HG03520 (cell line): ENCODE results near the gene ACAA1.
A peak's percentile ranks its signal among the peaks of the same experiment; 100 is the strongest.
"Not testable (repeated sequence)": the region's sequence is repeated elsewhere in the genome, so short reads cannot be mapped to it uniquely, and the experiment has no call there.

ENCODE experiments used
- ATAC-seq: cut with Tn5 transposase; IDR thresholded peaks from one replicate; pipeline ENCODE4 v1.9.1; 2021; ENCODE audit warnings: mild to moderate bottlenecking, moderate library complexity; ENCODE audit not compliant: unreplicated experiment

Gene ACAA1, protein sequence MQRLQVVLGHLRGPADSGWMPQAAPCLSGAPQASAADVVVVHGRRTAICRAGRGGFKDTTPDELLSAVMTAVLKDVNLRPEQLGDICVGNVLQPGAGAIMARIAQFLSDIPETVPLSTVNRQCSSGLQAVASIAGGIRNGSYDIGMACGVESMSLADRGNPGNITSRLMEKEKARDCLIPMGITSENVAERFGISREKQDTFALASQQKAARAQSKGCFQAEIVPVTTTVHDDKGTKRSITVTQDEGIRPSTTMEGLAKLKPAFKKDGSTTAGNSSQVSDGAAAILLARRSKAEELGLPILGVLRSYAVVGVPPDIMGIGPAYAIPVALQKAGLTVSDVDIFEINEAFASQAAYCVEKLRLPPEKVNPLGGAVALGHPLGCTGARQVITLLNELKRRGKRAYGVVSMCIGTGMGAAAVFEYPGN

DNA sequence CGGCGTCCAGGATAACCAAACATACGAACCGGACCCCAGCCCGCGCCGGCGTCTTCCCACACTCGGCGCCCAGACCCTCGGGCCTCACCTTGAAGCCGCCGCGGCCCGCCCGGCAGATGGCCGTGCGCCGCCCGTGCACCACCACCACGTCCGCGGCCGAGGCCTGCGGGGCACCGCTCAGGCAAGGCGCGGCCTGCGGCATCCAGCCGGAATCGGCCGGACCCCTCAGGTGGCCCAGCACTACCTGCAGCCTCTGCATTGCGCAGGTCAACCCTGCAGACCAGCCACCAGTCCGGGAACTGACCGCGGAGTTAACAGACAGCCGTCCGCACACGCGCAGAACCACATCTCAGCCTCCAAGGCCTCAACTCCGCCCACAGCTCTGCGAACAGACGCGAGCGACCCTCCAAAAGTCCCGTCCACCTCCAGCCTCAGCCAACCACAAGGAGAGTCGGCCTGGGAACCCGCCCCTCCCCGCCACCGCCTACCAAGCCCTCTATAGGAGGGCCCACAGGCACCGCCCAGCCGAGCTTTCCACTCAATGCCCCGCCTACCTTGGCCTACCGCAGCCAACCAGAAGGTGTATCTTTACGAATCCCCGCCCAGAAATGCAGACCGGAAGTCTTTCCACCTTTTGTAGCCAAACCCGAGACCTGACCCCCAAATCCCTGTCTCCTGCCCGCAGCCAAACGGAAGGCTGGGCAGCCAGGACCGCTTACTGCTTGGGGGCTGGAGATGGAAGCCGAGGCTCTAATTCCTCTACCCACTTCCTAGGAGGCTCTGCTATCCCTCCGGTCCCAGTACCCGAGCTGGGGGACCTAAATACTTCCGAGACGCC, at the start of gene ACAA1:
ACAA1 (minus strand) TSS at position 351 of the 838 bp plus-strand sequence; CDS start at position 259, 92 bp downstream.
- ATAC-seq = peak; percentile 88

DNA sequence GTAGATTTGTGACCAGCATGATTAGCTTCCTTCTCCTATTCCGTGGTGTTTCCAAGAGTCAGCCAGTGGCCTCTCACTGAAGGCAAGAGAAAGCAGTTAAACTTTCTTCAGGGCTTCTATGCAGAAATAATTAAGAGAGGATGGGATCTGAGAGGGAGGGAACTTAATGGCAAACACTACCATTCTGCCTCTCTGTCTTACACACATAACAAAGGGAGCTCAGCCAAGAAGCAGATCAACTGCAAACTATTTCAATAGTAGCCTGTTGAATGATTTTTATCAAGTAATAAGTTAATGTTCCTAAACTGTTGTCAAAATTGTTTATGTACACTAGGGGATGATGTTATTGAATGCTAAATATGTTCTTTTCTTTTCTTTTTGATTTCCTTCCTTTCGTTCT, 40.3 kb upstream of the ACAA1 start:
- ATAC-seq = no peak

DNA sequence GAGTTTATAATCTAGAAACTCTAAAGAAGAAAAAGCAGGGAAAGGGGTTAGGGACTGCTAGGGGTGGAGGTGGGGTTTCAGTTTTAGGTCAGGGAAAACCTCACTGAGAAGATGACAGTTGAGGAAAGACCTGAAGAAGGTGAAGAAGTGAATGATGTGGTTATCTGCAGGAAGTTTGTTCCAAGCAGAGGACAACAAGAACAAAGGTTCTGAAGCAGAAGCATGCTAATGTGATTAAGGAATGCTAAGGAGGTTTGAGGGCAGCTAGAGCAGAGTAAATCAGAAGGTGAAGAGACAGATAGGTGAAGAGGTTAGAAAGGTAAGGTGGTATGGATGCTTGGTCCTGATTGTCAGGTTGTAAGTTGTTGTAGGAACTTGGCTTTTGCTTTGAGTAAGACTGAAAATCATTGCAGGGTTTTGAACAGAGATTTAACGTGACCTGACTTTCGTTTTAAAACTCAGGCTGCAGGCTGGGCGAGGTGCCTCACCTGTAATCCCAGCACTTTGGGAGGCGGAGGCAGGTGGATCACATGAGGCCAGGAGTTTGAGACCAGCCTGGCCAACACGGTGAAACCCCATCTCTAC, 37.0 kb upstream of the ACAA1 start:
- ATAC-seq = peak; percentile 57

DNA sequence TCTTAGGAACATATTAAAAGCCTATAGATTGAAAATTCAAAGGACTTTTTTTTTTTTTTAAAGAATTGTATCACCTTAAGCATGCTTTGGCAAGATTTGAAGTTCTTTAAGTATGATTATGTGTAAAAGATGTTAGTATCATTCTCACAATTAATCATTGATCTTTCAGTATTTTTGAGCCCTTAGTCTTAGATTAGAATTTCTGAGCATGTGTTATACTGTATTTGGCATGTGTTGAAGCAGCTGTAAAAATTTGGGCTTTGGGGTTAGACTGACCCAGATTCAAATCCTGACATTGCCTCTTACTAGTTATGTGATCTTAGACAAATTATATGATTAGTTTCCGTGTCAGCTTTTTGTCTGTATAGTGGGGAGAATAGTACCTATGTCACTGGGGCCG, 34.7 kb upstream of the ACAA1 start:
- no peak for ATAC-seq

DNA sequence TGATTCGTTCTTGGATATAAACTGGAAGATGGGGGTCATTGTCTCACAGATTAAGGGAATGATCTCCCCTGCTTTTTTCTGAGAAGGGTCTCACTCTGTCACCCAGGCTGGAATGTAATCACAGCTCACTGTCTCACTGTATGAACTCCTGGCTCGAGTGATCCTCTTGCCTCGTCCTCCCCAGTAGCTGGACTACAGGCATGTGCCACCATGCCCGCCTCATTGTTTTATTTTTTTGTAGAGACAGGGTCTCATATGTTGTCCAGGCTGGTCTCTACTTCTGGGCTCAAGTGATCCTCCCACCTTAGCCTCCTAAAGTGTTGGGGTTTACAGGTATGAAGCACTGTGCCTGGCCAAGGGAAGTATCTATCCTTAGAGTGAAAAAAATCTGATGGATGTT, 33.8 kb upstream of the ACAA1 start:
- ATAC-seq = no peak

DNA sequence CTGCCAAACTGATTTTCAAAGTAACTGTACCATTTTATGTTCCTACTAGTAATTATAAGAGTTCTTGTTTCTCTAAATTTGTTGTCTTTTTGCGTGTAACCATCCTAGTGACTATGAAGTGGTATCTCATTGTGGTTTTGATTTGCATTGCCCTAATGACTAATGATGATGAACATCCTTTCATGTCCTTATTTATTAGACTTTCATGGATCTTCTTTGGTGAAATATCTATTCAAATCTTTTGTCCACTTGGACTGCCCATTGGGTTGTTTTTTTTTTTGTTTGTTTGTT, 32.0 kb upstream of the ACAA1 start:
- no peak for ATAC-seq

DNA sequence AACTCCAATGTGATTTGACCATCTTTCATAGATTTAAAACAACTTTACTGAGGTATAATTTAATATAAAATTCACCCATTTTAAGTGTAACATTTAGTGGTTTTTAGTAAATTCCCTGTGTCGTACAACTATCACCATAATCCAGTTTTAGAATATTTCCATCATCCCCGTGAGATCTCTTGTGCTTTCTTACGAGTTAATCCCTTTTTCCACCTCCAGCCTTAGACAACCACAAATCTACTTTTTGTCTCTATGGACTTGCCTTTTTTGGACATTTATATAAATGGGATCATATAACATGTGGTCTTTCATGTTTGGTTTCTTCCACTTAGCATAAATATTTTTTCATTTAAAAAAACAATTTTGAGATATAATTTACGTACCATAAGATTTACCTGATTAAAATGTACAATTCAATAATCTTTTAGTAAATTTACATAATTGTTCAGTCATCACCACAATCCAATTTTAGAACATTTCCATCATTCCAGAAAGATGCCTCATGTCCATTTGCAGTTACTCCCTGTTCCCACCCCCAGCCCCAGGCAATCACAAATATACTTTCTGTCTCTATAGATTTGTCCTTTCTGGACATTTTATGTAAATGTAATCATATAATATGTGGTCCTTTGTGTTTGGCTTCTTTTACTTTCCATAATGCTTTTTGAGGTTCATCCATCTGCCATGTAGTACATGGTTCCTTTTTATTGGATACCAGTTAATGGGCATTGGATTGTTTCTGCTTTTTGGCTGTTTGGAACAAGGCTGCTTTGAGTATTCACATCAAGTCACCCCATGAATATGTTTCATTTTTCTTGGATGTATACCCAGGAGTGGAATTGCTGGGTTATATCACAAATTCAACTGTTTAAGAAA, 31.5 kb upstream of the ACAA1 start:
- no peak for ATAC-seq

DNA sequence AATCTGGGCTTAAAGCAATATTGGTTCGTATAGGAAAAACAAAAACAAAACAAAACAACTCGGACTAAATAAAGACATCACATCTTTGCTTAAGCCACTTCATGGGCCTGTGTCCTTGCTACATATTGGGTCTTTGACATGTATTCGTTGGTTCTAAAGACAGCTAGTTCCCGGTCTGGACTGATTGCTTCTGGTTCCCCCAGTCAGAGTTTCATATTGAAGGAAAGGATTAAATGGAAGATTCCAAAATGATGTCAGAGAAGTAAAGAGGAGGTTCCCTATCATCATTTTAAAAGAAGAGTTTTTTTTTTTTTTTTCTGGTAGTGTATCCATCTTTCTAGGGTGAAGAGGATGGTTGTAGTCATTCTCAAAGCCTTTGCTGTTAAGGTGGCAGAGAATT, 30.7 kb upstream of the ACAA1 start:
- ATAC-seq = no peak

DNA sequence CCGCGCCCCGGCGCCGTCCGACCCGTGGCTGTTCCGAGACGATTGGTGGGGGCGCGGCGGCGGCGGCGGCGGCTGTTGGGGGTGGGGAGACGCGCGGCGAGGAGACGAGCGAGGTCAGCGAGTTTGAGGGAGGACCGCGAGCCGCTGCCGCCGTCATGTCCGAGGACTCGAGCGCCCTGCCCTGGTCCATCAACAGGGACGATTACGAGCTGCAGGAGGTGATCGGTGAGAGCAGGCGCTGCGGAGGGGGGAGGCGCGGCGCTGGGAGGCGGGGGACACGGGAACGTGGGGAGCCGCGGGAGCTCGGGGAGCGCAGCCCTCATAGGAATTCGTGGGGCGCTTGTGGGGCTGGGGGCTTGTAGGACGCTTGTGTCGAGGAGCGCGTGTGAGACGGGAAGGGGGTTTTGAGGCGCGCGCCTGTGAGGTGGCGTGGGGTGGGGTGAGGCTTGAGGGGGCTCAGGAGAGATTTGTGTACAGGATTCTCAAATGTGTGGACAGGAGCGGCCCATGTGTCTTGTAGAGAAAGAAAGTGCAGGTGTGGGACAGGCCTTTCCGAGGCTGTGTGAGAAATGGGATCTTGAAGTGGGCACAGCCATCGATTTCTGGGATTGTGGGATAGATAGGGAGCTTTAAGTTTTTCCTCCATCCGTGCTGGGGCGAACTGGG, 28.9 kb upstream of the ACAA1 start:
- no peak for ATAC-seq

DNA sequence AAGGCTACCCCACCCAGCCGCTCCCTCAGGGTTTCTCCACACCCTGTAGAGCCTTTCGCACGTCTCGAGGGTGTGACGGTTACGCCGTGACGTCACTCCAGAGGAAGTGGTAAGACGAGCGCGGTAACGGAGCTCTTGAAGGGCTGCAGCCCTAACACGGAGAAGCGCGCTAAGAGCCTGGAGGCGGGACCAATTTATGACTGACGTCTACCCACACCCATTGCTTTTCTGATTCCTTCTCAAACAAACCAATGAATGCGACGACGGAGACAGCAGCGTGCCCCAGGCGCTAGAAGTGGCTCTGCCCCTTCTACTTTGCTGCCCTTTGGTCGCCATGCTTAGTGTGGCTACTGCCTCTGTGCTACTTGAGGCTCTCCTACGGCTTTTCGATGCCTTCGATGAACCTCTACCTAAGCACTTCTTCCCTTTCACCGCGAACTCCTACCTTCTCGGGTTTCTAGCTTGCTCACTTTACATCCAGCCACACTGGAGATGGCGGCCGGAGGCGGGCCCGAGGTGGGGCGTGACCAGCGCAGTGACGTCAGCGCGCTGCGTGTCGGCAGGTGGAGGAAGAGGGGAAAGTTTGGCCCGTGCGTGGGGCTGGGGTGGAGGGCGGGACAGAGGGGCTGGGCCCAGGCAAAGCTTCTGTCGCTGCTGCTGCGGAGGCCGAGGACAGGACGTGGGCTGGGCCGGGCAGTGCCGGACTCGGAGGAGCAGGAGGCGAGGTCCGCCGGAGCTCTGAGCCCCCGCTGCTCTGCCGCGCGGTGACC, 28.2 kb upstream of the ACAA1 start, which contains the start of gene OXSR1:
OXSR1 (plus strand) TSS at position 586 of the 770 bp plus-strand sequence. CDS start 340 bp downstream, outside the sequence.
- ATAC-seq = peak; percentile 88

DNA sequence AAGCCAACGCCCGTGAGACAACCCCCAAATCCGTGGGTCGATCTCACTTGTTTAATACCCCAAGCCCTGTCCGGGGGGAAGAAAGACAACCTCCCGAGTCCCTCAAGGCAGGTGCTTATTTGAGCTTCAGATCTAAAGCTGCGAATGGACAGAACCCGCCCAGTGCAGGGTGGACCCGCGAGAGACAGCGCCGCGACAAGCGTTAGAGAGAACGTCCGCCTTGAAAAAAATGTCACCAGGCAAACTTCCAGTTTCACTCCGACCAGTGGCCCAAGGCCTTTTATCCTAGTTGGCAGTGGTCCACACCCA, 27.7 kb upstream of the ACAA1 start:
- peak; percentile 15 for ATAC-seq

DNA sequence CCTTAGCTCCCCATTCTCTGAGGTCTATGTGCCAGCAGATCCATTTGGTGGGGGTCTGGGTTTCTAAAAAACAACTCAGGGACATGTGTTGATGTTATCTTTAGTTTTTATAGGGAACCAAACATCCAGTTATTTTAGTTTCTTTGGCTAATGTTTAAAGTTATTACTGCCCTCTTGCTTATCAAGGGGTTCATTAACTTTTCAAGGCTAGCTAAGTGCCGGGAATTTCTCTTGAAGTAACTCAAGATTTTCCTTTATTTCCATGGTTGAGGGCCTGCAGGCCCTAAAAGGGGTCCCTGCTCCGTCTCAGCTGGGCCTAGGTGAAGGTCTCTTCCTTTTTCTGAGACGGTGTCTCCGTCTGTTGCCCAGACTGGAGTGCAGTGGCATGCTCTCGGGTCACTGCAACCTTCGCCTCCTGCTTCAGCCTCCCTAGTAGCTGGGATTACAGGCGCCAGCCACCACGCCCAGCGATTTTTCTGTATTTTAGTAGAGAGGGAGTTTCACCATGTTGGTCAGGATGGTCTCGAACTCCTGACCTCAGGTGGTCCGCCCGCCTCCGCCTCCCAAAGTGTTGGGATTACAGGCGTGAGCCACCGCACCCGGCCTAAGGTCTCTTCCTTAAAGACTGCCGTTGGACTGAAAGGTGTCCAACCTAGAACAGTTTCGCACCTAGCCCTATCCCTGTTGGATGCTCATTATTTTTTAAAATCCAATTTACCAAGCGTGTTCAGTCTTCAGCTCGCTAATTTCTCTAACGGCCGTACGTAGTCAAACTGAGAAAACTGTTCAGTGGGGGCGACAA, 27.1 kb upstream of the ACAA1 start:
- no peak for ATAC-seq

DNA sequence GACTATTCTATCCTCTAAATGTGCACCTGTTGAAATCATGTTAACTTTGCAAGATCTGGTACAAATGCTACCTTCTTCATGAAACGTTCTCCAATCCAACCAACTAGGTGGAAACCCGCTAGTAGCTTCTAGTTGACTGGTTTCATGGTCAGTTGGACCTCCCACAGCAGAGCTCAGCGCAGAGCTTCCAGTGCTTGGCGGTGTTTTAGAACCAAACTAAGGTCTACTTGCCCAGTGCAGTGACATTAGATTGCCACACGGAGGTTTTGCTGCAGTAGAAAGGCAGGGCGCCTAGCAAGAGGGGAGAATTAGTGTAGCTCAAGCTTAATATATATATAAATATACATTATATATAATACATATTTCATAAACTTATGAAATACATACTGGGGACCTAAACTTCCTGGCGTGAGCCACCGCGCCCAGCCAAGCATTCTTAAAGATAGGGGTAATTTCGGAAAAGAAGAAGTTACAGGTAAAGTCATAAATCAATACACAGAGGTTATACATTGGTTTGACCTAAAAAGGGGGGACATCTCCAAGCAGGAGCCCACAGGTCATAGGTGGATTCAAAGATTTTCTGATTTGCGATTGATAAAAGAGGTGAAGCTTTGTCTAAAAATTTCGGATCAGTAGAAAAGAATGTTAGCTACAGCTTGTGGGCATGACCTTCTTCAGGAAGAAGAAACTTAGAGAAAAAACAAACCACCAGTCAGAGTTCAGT, 26.4 kb upstream of the ACAA1 start:
- no peak for ATAC-seq

DNA sequence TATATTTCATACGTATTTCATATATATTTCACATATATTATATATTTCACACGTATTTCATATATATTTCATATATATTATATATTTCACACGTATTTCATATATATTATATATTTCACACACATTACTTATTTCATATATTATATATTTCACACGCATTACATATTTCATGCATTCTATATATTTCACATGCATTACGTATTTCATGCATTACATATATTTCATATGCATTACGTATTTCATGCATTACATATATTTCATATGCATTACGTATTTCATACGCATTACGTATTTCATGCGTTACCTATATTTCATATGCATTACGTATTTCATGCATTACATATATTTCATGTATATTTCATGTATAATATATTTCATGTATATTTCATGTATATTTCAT, 23.8 kb upstream of the ACAA1 start:
- ATAC-seq = not testable (repeated sequence)

DNA sequence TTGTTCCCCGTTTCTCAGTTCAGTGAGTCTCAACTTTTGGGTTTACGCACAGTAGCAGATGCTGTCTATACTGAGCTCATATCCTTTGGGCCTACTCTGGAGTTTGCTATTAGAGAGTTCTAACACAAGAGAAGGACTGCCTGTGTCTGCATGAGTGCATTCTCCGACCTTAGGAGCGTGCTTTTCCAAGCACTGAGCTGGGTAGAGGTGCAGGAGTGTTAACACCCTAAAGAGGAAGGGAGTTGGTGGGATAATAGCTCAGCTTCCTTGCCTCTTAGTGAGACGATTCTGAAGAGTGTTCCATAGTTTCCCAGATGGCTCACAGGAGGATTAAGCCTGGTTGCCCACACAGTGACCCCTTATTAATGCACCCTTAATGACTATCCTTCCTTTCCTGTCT, 21.5 kb upstream of the ACAA1 start:
- no peak for ATAC-seq

DNA sequence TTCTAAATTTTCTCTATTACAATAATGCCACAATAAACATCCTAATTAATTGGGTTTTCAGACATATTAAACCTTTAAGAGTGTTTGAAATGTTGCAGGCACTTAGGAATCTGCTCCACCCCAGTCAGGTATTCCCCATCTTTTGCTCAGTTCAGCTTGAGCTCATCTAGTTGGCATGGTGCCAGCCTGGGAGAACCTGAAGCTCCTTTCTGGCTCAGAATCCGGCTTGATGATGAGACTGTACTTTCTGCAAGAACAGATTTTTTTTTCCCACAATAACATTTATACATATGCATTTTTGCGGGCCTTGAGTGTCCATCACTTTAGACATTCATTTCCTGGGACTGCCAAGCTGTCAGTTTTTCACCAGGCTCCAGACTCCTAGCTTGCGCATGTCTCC, 20.7 kb upstream of the ACAA1 start:
- ATAC-seq = no peak

DNA sequence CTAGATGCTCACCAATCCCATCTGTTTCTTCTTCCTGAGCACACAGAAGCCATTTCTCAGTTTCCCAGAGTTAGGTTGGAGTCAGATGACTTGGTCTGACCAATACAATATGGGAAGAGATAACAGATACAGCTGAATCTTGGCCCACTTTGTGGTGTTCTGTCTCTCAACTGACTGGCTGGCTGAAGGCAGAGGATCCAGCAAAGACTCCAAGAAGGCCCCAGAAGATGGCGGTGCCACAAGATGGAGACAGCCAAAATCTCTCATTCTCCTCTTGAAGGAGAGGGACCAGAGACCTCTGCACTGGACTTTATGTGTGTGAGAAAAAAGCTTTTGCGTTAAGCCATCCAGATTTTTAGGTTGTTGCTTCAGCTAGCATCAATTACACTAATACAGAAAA, 20.2 kb upstream of the ACAA1 start:
- ATAC-seq = no peak

DNA sequence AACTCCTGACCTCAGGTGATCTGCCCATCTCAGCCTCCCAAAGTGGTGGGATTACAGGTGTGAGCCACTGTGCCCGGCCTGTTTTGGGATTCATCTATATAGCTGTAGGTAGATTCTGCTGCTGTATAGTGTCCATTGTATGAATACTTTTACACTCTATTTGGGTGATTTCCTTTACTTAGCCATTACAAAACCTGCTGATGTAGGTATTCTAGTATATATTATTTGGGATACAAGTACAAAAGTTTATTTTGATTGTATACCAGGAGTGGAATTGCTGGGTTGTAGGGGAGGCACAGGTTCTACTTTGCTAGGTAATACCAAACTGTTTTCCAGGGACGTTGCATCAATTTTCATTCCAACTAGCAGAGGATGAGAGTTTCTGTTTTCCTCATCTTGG, 18.9 kb upstream of the ACAA1 start:
- ATAC-seq = no peak
